HEK293T (cell line): Measurements from ENCODE around the gene SDC3.

Experiments used
- CTCF ChIA-PET: fragments of 350-600 bp; formaldehyde crosslinking; extraction: SDS; loops from one replicate; lab custom pipeline; 2021; ENCODE audit warnings: antibody characterized with exemption, inconsistent platforms; lab: Yijun Ruan, JAX
- POLR2A ChIA-PET: fragments of 350-600 bp; formaldehyde crosslinking; extraction: SDS; loops from one replicate; lab custom pipeline; 2020; ENCODE audit warnings: antibody characterized with exemption, inconsistent platforms; lab: Yijun Ruan, JAX
- DNase-seq: peaks from one replicate; pipeline ENCODE4 v3.0.0; 2012; ENCODE audit warnings: mixed read lengths; ENCODE audit errors: extremely low spot score
- ARNT ChIP-seq: fragments of 450-650 bp; IDR thresholded peaks from 2 replicates; pipeline ENCODE4 v1.6.1; 2017; ENCODE audit warnings: mild to moderate bottlenecking
- BHLHE40 ChIP-seq: fragments of 450-650 bp; IDR thresholded peaks from 2 replicates; pipeline ENCODE4 v1.6.1; 2016; ENCODE audit warnings: mild to moderate bottlenecking, moderate library complexity, borderline replicate concordance
- CTBP1 ChIP-seq: fragments of 450-650 bp; IDR thresholded peaks from 2 replicates; pipeline ENCODE4 v1.6.1; 2016; ENCODE audit warnings: borderline replicate concordance
- ELF4 ChIP-seq: fragments of 450-650 bp; IDR thresholded peaks from 2 replicates; pipeline ENCODE4 v1.6.1; 2017; ENCODE audit warnings: antibody characterized with exemption
- FOXA1 ChIP-seq: fragments of 450-650 bp; IDR thresholded peaks from 2 replicates; pipeline ENCODE4 v1.6.1; 2016; ENCODE audit warnings: mild to moderate bottlenecking
- FOXK2 ChIP-seq: fragments of 450-650 bp; IDR thresholded peaks from 2 replicates; pipeline ENCODE4 v1.6.1; 2016; ENCODE audit warnings: mild to moderate bottlenecking
- FOXM1 ChIP-seq: fragments of 450-650 bp; IDR thresholded peaks from 2 replicates; pipeline ENCODE4 v1.6.1; 2017; ENCODE audit warnings: mild to moderate bottlenecking, borderline replicate concordance
- HDGF ChIP-seq: fragments of 450-650 bp; IDR thresholded peaks from 2 replicates; pipeline ENCODE4 v1.6.1; 2017; ENCODE audit warnings: antibody characterized with exemption, borderline replicate concordance
- L3MBTL2 ChIP-seq: fragments of 450-650 bp; conservative IDR thresholded peaks from 2 replicates; pipeline ENCODE4 v1.6.1; 2016; ENCODE audit warnings: mild to moderate bottlenecking
- LEF1 ChIP-seq: fragments of 450-650 bp; IDR thresholded peaks from 2 replicates; pipeline ENCODE4 v1.6.1; 2017; ENCODE audit warnings: mild to moderate bottlenecking, borderline replicate concordance
- NFRKB ChIP-seq: fragments of 450-650 bp; IDR thresholded peaks from 2 replicates; pipeline ENCODE4 v1.6.1; 2016; ENCODE audit warnings: mild to moderate bottlenecking, moderate library complexity
- SP1 ChIP-seq: fragments of 450-650 bp; IDR thresholded peaks from 2 replicates; pipeline ENCODE4 v1.6.1; 2017
- SUZ12 ChIP-seq: fragments of 450-650 bp; IDR thresholded peaks from 2 replicates; pipeline ENCODE4 v1.6.1; 2016; ENCODE audit warnings: mild to moderate bottlenecking
- TARDBP ChIP-seq: fragments of 450-650 bp; IDR thresholded peaks from 2 replicates; pipeline ENCODE4 v1.6.1; 2016
- ZNF384 ChIP-seq: fragments of 450-650 bp; IDR thresholded peaks from 2 replicates; pipeline ENCODE4 v1.6.1; 2016
- TF ChIP-seq, protein P1 (sequence below): fragments of 450-650 bp; IDR thresholded peaks from 2 replicates; pipeline ENCODE4 v1.6.1; 2016

Gene SDC3, protein sequence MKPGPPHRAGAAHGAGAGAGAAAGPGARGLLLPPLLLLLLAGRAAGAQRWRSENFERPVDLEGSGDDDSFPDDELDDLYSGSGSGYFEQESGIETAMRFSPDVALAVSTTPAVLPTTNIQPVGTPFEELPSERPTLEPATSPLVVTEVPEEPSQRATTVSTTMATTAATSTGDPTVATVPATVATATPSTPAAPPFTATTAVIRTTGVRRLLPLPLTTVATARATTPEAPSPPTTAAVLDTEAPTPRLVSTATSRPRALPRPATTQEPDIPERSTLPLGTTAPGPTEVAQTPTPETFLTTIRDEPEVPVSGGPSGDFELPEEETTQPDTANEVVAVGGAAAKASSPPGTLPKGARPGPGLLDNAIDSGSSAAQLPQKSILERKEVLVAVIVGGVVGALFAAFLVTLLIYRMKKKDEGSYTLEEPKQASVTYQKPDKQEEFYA

DNA sequence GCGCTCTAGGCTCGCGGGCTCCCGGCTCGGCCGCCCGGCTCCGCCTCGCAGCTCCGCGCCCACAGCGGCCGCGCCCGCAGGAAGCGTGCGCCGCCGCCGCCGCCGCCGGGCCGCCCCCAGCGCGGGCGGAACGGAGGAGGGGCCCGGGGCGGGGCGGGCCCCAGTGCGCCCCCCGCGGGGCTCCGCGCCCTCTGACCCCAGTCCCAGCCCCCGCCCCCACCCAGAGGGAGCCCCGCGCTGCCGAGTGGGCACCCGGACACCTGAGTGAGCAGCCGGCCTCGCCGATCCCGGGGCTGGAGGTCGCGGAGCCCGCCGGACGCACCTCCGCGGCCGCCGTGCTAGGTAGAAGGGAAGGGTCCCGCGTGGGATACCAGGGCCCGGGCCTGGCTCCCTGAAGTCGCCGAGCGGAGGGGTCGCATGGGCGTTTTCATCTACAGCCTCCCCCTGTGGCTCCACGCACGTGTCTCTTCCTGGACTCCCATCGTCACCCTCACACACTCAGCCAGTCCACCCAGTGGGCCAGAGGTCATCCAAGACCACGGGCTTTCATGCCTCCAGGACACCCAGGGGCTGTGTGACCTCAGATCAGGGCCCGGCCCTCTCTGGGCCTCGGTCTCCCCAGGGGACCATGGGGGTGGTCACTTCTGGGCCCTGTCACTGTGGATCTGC, at the start of gene SDC3:
TSS of gene SDC3 (minus strand) at position 63 of the 669 bp plus-strand sequence. CDS start 172 bp downstream, outside the sequence.
- POLR2A ChIA-PET, result interaction anchor here (0.9 to 4.1 kb wide), 3 partner anchors 101 to 126 kb away, joined by 4 to 36 read pairs (median 7); no protein-coding TSS in a partner anchor
- CTCF ChIA-PET, result interaction anchor here (0.7 to 6.5 kb wide), 6 partner anchors 10 to 129 kb away, joined by 3 to 159 read pairs (median 4); no protein-coding TSS in a partner anchor
- no peak for TF ChIP-seq SUZ12
- no peak for TF ChIP-seq FOXM1
- TF ChIP-seq BHLHE40, result no peak
- no peak for TF ChIP-seq FOXK2
- no peak for TF ChIP-seq SP1
- TF ChIP-seq HDGF, result no peak
- TF ChIP-seq L3MBTL2, result no peak; the same call in 1 of the 2 replicates
- no peak for TF ChIP-seq ELF4
- TF ChIP-seq CTBP1, result no peak
- TF ChIP-seq TARDBP, result no peak
- peak; percentile 71 for DNase-seq

DNA sequence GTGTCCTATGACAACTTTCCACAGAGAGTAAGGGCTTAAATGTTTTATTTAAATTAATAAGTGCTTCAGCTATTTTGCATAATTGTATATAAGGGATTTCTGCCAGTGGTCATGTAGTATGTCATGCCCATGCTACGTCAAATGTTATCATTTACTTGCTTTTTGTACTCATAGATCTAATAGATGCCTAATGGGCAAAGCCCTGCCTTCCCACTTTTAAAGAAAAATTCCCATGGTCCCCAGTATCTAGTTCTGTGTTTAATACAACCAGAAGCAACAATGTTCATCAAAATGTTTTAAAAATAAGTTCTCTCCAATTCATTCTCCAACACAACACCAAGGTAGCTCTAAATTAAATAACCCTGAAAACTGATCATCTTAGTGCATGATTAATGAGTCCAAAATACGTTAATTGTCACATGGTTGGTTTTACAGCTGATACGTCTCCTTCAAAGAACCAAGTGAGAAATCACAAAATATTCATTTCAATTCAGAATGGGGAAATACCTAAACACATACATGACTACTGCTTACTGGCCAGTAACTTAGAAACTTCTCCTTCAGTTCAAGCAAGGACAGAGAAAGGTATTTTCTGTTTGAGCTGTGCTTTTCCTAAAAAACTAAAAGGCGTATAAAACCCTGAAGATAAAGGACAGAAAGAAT, 49.1 kb upstream of the SDC3 start:
- ChIA-PET CTCF (no interaction called here), POLR2A (no interaction called here)
- DNase-seq, result no peak
- TF ChIP-seq TARDBP (no peak), CTBP1 (no peak), FOXK2 (no peak), LEF1 (no peak), ELF4 (no peak), NFRKB (no peak), ARNT (no peak), HDGF (no peak)
- TF ChIP-seq, protein P1, sequence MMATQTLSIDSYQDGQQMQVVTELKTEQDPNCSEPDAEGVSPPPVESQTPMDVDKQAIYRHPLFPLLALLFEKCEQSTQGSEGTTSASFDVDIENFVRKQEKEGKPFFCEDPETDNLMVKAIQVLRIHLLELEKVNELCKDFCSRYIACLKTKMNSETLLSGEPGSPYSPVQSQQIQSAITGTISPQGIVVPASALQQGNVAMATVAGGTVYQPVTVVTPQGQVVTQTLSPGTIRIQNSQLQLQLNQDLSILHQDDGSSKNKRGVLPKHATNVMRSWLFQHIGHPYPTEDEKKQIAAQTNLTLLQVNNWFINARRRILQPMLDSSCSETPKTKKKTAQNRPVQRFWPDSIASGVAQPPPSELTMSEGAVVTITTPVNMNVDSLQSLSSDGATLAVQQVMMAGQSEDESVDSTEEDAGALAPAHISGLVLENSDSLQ, result no peak

DNA sequence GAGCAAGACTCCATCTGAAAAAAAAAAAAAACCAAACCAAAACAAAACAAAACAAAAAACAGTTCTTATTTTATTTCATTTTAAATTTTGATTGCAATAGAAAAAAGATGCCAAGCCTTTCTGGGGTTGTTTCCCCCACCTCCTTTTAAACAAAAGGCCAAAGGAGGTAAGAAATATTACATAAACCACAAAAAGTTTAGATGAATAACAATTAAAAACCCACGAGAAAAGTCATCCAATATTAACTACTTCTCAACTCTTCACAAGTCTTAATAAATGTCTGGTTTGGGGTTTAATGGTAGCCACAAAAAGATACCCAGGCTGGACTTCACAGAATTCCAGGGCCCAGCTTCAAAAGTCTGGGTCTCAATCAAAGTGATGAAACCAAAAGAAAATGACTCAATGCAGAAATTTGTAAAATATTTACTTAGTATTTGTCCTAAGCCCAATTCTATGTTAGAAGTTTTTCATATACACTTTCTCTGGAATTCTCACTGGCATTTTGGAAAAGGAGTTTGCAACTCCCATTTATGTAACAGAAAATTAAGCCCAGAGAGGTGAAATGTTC, 47.0 kb upstream of the SDC3 start:
- ChIA-PET CTCF (no interaction called here), POLR2A (no interaction called here)
- DNase-seq, result no peak
- no peak for TF ChIP-seq L3MBTL2
- TF ChIP-seq, protein P1, result no peak
- no peak for TF ChIP-seq SP1
- no peak for TF ChIP-seq ZNF384
- no peak for TF ChIP-seq NFRKB
- no peak for TF ChIP-seq HDGF
- TF ChIP-seq ELF4, result no peak
- no peak for TF ChIP-seq FOXK2

DNA sequence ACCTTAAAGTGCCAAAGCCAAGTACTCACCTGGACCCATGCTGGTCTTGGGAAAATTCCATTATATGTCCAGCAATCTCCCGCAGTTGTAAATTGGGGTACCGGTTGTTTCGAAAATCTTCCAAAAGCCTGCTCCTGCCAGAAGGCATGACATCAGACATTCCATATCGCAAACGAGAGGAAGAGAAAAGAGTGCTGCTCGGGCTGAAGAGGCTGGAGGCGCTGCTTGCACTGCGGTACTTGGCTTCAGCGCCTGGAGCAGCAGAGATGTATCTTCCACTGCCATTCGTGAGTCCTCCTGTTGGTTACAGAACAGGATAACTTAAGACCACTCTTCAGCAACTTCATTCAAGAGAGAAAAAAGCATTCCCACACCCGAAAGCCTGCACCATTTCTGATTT, 45.1 kb upstream of the SDC3 start:
- ChIA-PET CTCF (no interaction called here), POLR2A (no interaction called here)
- DNase-seq, result no peak
- no peak for TF ChIP-seq L3MBTL2
- no peak for TF ChIP-seq BHLHE40
- TF ChIP-seq ARNT, result no peak
- no peak for TF ChIP-seq SP1
- no peak for TF ChIP-seq ZNF384
- TF ChIP-seq FOXM1, result no peak
- TF ChIP-seq FOXA1, result no peak
- no peak for TF ChIP-seq HDGF
- TF ChIP-seq LEF1, result no peak

DNA sequence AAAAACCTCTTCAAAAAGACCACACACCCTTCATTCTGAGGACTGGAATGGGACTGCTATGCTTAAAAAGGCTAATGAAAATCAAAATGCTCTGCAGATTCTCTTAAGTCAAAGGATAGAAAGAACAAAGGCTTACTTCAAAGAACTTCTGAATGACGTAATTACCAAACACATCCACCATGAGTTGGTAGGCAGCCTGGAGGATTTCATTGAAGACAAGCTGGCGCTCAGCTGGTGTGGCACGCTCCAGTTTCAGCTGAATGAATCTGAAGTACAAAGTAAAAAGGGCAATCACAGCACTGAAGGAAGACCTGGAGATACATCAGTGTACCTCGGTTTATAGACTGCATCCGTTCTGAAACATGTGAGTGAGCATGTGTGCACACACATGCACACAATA, 43.5 kb upstream of the SDC3 start:
- POLR2A ChIA-PET, result no interaction called here
- no peak for DNase-seq
- CTCF ChIA-PET, result no interaction called here
- TF ChIP-seq CTBP1 (no peak), HDGF (no peak), ELF4 (no peak), LEF1 (no peak), ZNF384 (no peak), FOXA1 (no peak), FOXK2 (no peak), NFRKB (no peak), SUZ12 (no peak), TARDBP (no peak), L3MBTL2 (no peak), ARNT (no peak)
- TF ChIP-seq, protein P1, result no peak

DNA sequence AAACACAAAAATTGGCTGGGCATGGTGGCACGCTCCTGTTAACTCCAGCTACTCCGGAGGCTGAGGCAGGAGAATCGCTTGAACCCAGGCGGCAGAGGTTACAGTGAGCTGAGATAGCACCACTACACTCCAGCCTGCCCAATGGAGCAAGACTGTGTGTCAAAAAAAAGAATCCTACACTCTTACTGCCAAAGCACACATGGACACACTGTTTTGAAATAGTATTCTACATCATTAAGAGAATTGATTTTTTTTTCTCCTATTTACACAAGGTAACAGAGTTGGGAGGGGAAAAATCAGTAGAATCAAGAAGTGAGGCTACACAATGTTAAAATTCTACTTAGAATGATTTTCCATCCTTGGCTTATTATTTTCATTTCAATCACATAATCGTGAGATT, 42.1 kb upstream of the SDC3 start:
- POLR2A ChIA-PET, result no interaction called here
- CTCF ChIA-PET, result no interaction called here
- no peak for DNase-seq
- TF ChIP-seq FOXK2, result no peak
- no peak for TF ChIP-seq ELF4
- TF ChIP-seq TARDBP, result no peak
- no peak for TF ChIP-seq ZNF384
- TF ChIP-seq SP1, result no peak
